Body of pancreas (tissue), 4 donors: ENCODE data around the gene CAPG. TPM values are rescaled to one million over a fixed set of nuclear protein-coding genes. Genes with fewer than 3 reads are reported as not detected.

Source experiments
- ATAC-seq: fragments of 150-250 bp; one replicate; pipeline ENCODE4 v1.9.1; 2016
- DNase-seq, 4 donors: peaks; one replicate each; pipeline ENCODE4 v3.0.0-alpha.2; 2019
- H3K27ac ChIP-seq, 4 donors: fragments of 200-600 bp; sonication (generic); 1 replicate in 3 of 4; 2 replicates in 1 of 4; pipeline versions ENCODE4 v1.5.1 to v1.6.1; 2016 to 2019; ENCODE audit warnings: mild to moderate bottlenecking in 1 of 4, mixed read lengths in 1 of 4, moderate library complexity in 1 of 4
- H3K27me3 ChIP-seq, 2 donors: fragments of 200-600 bp; sonication (generic); one replicate each; pipeline ENCODE4 v1.6.0; 2016; ENCODE audit warnings: mild to moderate bottlenecking in 1 of 2
- H3K36me3 ChIP-seq, 2 donors: fragments of 200-600 bp; sonication (generic); replicated peaks in 1 of 2; 2 replicates each; pipeline ENCODE4 v1.5.1; 2016; ENCODE audit warnings: low read depth in 2 of 2; ENCODE audit not compliant: insufficient read depth in 1 of 2
- H3K4me1 ChIP-seq: fragments of 200-600 bp; sonication (generic); one replicate; pipeline ENCODE4 v1.6.0; 2016
- H3K4me3 ChIP-seq, 2 donors: fragments of 200-600 bp; sonication (generic); 1 replicate in 1 of 2; 2 replicates in 1 of 2; pipeline ENCODE4 v1.5.1; 2016 to 2019
- H3K9me3 ChIP-seq, 3 donors: fragments of 200-600 bp; sonication (generic); 1 replicate in 2 of 3; 2 replicates in 1 of 3; pipeline ENCODE4 v1.5.1; 2016
- CTCF ChIP-seq, 7 experiments: fragments of 450-650 bp in 4 of 7; fragments of 200-600 bp in 3 of 7; sonication (generic) in 3 of 7; IDR thresholded peaks; one replicate each; pipeline ENCODE4 v1.5.1; 2016 to 2019; ENCODE audit warnings: antibody characterized with exemption in 7 of 7
- POLR2A ChIP-seq, 3 donors: fragments of 450-650 bp; IDR thresholded peaks; one replicate each; pipeline ENCODE4 v1.6.1; 2016; ENCODE audit warnings: antibody characterized with exemption in 3 of 3, mild to moderate bottlenecking in 2 of 3
- WGBS, 2 donors: methylation state at CpG; one replicate each; pipeline ENCODE4 v1.1.5; 2017; 5-methylcytosine and 5-hydroxymethylcytosine counted together
- intact Hi-C: fragments of 100-400 bp; cut with DNase I; formaldehyde crosslinking; loops from one replicate; pipeline ENCODE4 v1.15.1; 2023
- total RNA-seq, 2 donors: library from RNA; depleted of rRNA; stranded (reverse); fragments of >200 nt; gene quantifications; one replicate each; pipeline ENCODE4 v1.1.0, GENCODE V29; 2016

The CAPG gene
- total RNA-seq, 2 donors from 2014 or later, result 26.0 to 35.0 TPM

GRCh38 chr2:85400541-85401463 lies 9.4 kb downstream of the CAPG start:
- no peaks in the 10 kb centered on the region for H3K9me3 ChIP-seq
- intact Hi-C loops, result loop anchor here (5.0 kb wide), 1 partner anchor 34 kb away; no protein-coding TSS in a partner anchor
- H3K27me3 ChIP-seq, result no peaks in the 10 kb centered on the region
- peaks cover 16% of the 10 kb centered on the region for H3K4me1 ChIP-seq
- ATAC-seq, result no peak
- 84 to 90% methylated on average over 5 to 14 of the region's 14 CpGs for WGBS, 2 donors
- no peaks in the 10 kb centered on the region for H3K36me3 ChIP-seq
- TF ChIP-seq POLR2A (IDR thresholded peaks at IDR 0.05) (no peak), CTCF (IDR thresholded peaks at IDR 0.05) (no peak)
- peak in 1 of 4 donors; percentile 8 for DNase-seq
- no peak overlapping the region for H3K4me3 ChIP-seq
- no peak overlapping the region for H3K27ac ChIP-seq

DNA sequence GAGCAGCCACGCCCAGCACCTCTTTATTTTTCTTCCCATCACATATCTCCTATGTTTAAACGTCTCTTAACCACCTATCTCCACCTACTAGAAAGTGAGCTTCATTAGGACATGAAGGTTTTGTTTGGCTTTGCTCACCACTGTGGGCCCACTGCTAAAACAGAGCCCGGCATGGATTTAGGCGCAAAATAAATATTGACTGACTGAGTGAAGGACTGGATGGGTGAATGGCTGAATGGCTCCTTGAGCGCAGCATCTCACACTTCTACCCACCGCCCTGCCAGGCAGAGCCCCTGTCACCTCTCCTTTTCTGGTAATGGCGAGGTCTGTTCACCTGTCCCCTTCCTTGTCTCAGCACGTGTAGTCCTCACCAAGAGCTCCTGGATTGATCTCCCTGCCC lies 10.1 kb downstream of the CAPG start:
- 87 to 94% methylated on average over 8 of the region's 8 CpGs for WGBS, 2 donors
- DNase-seq, result peak in 1 of 4 donors; percentile 1

GRCh38 chr2:85399183-85399455 lies 11.0 kb downstream of the CAPG start:
- no peaks in the 10 kb centered on the region for H3K9me3 ChIP-seq
- no peak overlapping the region for H3K4me3 ChIP-seq
- intact Hi-C loops, result no loop called here
- no peak for TF ChIP-seq POLR2A (IDR thresholded peaks at IDR 0.05)
- no peak for TF ChIP-seq CTCF (IDR thresholded peaks at IDR 0.05)
- 92 to 93% methylated on average over 8 of the region's 8 CpGs for WGBS, 2 donors
- H3K27ac ChIP-seq, result no peak overlapping the region
- ATAC-seq, result no peak
- no peak for DNase-seq
- no peaks in the 10 kb centered on the region for H3K27me3 ChIP-seq
- no peaks in the 10 kb centered on the region for H3K36me3 ChIP-seq
- H3K4me1 ChIP-seq, result peaks cover 16% of the 10 kb centered on the region

More for the DNA sequence above, 10.1 kb downstream of the CAPG start:
- H3K27me3 ChIP-seq, result no peaks in the 10 kb centered on the region
- TF ChIP-seq POLR2A (IDR thresholded peaks at IDR 0.05) (no peak), CTCF (IDR thresholded peaks at IDR 0.05) (no peak)
- no peak overlapping the region for H3K27ac ChIP-seq
- no peak for ATAC-seq
- H3K4me3 ChIP-seq, result no peak overlapping the region
- H3K36me3 ChIP-seq, result no peaks in the 10 kb centered on the region
- H3K4me1 ChIP-seq, result peaks cover 16% of the 10 kb centered on the region
- H3K9me3 ChIP-seq, result no peaks in the 10 kb centered on the region
- intact Hi-C loops, result loop anchor here (5.0 kb wide), 1 partner anchor 33 kb away; no protein-coding TSS in a partner anchor

DNA sequence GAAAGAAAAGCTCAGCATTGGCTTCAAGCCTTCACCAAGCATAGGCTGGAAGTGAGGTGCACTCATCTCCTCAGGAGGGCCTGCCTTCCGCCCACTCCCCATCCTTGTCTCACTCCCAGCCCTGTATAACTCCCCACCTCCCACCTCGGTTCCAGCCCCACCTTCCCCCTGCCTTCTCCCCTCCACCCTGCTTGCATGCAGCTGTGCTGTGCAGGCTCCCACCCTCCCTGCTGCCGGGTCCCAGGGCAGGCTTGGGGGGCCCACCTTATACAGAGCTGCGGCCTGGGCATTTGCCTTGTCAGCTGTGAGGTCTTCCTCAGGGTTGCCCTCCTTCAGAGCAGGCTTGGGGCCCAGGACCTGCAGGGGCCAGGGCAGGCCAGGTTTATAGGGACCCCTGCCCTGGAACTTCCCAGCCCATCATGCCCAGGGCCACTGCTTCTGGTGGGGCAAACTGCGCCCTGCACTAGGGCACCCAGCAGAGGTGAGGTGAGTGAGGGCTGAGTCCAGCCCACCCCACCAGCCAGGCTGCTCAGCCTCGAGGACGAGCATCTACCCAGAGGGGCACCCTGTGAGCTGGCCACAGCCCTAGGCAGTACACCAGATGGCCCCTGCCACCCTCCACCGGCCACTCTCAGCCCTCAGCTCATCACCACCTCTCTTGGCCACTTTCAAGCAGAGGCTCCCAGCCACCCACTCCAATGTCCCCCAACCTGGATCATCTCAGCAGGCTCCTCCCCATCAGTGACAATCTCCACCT lies 11.6 kb downstream of the CAPG start:
- TF ChIP-seq POLR2A (IDR thresholded peaks at IDR 0.05), result no peak
- no peak for TF ChIP-seq CTCF (IDR thresholded peaks at IDR 0.05)
- ATAC-seq (no peak), DNase-seq (peak in 1 of 4 donors; percentile 8)
- H3K4me3 ChIP-seq, result no peak overlapping the region
- H3K4me1 ChIP-seq, result peaks cover 16% of the 10 kb centered on the region
- no peaks in the 10 kb centered on the region for H3K27me3 ChIP-seq
- WGBS, 2 donors, result 89 to 95% methylated on average over 6 to 8 of the region's 8 CpGs
- intact Hi-C loops, result no loop called here
- no peaks in the 10 kb centered on the region for H3K36me3 ChIP-seq
- no peak overlapping the region for H3K27ac ChIP-seq
- no peaks in the 10 kb centered on the region for H3K9me3 ChIP-seq
